Stimulated activated CD8-positive, alpha-beta memory T cell treated with anti-CD3 and anti-CD28 coated beads, Interleukin-15, amount 100 ng/mL, for 48 hours (primary cell): ENCODE measurements around the gene TBXA2R.

Source experiments
- DNase-seq, 2 donors: peaks; one replicate each; pipeline ENCODE4 v3.0.0-alpha.2; 2020; ENCODE audit warnings: low read depth in 2 of 2

The TBXA2R gene

GRCh38 chr19:3554254-3555083 is 52.2 kb downstream of the TBXA2R start:
- DNase-seq = no peak

GRCh38 chr19:3551792-3552095 is 54.9 kb downstream of the TBXA2R start:
- DNase-seq = no peak

- DNase-seq = no peak
Measured at GRCh38 chr19:3550947-3551791, 55.5 kb downstream of the TBXA2R start.

- DNase-seq = no peak
Measured at GRCh38 chr19:3549816-3550215, 56.9 kb downstream of the TBXA2R start.

- no peak for DNase-seq
Measured at GRCh38 chr19:3548606-3549005, 58.1 kb downstream of the TBXA2R start.

GRCh38 chr19:3547767-3548282 is 58.9 kb downstream of the TBXA2R start:
- DNase-seq = no peak

- no peak for DNase-seq
Measured at GRCh38 chr19:3547301-3547731, 59.4 kb downstream of the TBXA2R start.

GRCh38 chr19:3546119-3546518 is 60.6 kb downstream of the TBXA2R start:
- no peak for DNase-seq

GRCh38 chr19:3545669-3546034 is 61.0 kb downstream of the TBXA2R start:
- no peak for DNase-seq

- peak; percentile 51 to 61 for DNase-seq
Measured at GRCh38 chr19:3544742-3545668, 61.7 kb downstream of the TBXA2R start.
